Activated T-helper 9 cell treated with anti-CD3 and anti-CD28 coated beads, Interleukin-2, amount 50 U/mL, for 16 hours (primary cell): ENCODE measurements around the gene CEP104.

Source experiments
- DNase-seq: peaks from one replicate; pipeline ENCODE4 v3.0.0-alpha.2; 2020; ENCODE audit warnings: low read depth

CEP104 gene

GRCh38 chr1:3778590-3779264 lies 78.3 kb downstream of the CEP104 start:
- no peak for DNase-seq

GRCh38 chr1:3777647-3778589 lies 79.1 kb downstream of the CEP104 start:
- no peak for DNase-seq

GRCh38 chr1:3777078-3777547 lies 79.9 kb downstream of the CEP104 start:
- no peak for DNase-seq

GRCh38 chr1:3776231-3776961 lies 80.6 kb downstream of the CEP104 start:
- no peak for DNase-seq

- DNase-seq, result peak; percentile 26
Observed at GRCh38 chr1:3775490-3776230, 81.4 kb downstream of the CEP104 start.

GRCh38 chr1:3774946-3775489 lies 82.0 kb downstream of the CEP104 start:
- no peak for DNase-seq

GRCh38 chr1:3774276-3774945 lies 82.6 kb downstream of the CEP104 start:
- DNase-seq, result no peak

GRCh38 chr1:3773572-3774275 lies 83.3 kb downstream of the CEP104 start:
- no peak for DNase-seq

GRCh38 chr1:3772715-3773571 lies 84.1 kb downstream of the CEP104 start, which contains the start of gene SMIM1:
Gene SMIM1, plus strand, starts transcription at chr1:3772749. Its CDS starts 2,625 bp downstream, at chr1:3775374.
- DNase-seq, result no peak

- DNase-seq, result peak; percentile 78
Observed at GRCh38 chr1:3772027-3772714, 84.8 kb downstream of the CEP104 start.

- no peak for DNase-seq
Observed at GRCh38 chr1:3771108-3772026, 85.6 kb downstream of the CEP104 start.

- no peak for DNase-seq
Observed at GRCh38 chr1:3770047-3770765, 86.8 kb downstream of the CEP104 start.

GRCh38 chr1:3768811-3769390 lies 88.1 kb downstream of the CEP104 start:
- no peak for DNase-seq

- no peak for DNase-seq
Observed at GRCh38 chr1:3767328-3767925, 89.6 kb downstream of the CEP104 start.

GRCh38 chr1:3763351-3764125 lies 93.5 kb downstream of the CEP104 start:
- DNase-seq, result no peak
